ENCODE measurements around the gene OR3A2.
A peak's percentile ranks its signal among the peaks of the same experiment; 100 is the strongest.
"Not testable (repeated sequence)": the region's sequence is repeated elsewhere in the genome, so short reads cannot be mapped to it uniquely, and the experiment has no call there.

Gene OR3A2

DNA sequence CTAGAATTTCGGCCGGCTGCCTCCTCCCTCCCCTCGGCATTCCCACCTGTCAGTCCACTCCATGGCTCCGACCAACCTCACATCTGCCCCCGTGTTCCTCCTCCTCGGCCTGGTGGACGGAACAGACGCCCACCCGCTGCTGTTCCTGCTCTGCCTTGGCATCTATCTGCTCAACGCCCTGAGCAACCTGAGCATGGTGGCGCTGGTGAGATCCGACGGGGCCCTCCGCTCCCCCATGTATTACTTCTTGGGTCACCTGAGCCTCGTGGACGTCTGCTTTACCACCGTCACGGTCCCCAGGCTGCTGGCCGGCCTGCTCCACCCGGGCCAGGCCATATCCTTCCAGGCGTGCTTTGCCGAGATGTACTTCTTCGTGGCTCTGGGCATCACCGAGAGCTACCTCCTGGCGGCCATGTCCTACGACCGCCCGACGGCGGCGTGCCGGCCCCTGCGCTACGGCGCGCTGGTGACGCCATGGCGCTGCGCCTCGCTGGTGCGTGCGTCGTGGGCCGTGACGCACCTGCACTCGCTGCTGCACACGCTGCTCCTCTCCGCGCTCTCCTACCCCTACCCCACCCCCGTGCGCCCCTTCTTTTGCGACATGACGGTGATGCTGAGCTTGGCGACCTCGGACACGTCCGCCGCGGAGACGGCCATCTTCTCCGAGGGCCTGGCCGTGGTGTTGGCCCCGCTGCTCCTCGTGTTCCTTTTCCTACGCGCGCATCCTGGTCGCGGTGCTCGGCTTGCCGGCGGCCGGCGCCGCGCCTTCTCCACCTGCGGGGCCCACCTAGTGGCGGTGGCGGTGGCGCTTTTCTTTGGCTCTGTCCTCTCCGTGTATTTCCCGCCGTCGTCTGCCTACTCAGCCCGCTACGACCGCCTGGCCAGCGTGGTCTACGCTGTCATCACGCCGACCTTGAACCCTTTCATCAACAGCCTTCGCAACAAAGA, at the start of gene OR3A2:
Gene OR3A2, minus strand, starts transcription at position 440 of the 948 bp plus-strand sequence.
- DNase-seq, result peak; percentile 22

DNA sequence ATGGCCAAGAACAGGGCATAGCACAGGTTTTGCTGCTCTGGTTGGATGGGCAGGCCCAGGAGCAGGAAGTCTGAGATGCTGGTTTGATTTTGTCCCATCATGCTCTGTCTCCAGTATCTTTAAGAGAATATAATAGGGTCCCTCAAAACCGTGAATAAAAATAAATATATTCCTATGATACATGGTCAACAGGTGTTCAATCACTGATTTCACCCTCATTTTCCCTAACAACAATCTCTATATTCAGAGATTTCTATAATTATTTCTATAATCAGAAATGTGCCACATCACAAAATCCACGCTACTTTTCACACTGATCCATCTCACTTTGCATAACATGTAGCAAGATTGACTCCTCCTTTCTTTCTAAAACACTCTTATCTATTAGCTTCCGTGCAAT, 47.6 kb upstream of the OR3A2 start, which contains the start of gene OR1E2:
Gene OR1E2, minus strand, starts transcription at position 101 of the 400 bp plus-strand sequence. Its CDS starts 0 bp downstream, at position 101.
- no peak for DNase-seq

DNA sequence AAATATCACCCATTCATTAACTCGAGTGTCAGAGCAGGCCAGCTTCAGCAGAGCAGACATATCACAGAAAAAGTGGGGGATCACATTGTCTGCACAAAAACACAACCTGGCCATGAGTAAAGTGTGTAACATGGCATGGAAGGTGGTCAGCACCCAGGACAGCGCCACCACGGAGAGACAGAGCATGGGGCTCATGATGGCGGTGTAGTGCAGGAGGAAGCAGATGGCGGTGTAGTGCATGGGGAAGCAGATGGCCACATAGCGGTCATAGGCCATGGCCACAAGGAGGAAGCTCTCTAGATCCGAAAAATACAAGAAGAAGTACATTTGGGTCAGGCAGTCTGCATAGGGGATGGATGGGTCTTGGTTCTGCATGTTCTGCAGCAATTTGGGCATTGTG, 47.1 kb upstream of the OR3A2 start:
- peak; percentile 2 for DNase-seq

DNA sequence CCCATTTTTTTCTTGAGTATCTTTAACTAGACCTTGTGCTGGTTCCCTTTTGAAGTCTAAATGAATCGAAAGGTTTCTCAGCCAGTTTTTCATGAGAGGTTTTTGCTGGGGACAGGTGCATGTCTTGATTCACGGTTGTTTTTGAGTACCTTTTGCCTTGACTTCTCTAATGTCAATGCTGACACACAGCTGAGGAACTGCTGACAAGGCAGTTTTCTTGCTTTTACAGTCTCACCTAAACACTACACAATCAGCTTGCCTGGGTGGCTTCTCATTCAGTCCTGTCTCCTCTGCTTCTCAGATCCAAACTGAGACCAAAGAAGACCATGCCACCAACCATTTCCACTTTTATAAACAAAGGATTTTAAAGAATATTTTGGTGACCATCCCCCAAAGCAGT, 32.1 kb upstream of the OR3A2 start:
- no peak for DNase-seq

DNA sequence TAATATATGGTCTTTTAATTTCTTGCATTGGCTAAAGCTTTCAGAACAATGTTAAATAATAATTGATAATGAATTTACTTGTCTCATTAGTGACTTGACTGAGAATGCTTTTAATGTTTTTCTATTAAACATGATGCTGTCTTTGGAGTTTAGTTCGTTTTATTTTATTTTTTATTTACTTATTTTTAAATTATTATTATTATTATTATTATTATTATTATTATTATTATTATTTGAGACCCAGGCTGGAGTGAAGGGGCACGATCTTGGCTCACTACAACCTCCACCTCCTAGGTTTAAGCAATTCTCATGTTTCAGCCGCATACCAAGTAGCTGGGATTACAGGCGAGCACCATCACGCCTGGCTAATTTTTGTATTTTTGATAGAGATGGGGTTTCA, 29.5 kb upstream of the OR3A2 start:
- no peak for DNase-seq

DNA sequence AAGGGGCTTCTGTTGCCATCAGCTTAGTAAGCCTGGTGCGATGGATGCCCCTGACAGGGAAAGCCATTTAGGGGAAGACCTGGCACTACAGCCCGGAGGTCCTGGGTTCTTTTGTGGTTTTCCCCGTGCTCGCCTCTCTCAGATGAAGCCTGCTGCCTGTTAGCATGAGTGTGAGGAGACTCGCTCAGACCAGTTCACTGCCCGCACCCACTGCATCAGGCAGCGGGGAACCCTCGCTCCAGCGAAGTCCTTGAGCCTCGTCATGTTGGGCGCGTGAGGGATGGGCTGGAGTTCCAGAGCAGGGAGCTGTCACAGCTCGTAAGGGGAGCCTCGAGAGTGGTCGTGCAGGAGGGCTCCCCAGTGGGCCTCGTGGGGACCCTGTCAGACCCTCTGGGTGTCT, 26.1 kb upstream of the OR3A2 start:
- DNase-seq, result not testable (repeated sequence)

DNA sequence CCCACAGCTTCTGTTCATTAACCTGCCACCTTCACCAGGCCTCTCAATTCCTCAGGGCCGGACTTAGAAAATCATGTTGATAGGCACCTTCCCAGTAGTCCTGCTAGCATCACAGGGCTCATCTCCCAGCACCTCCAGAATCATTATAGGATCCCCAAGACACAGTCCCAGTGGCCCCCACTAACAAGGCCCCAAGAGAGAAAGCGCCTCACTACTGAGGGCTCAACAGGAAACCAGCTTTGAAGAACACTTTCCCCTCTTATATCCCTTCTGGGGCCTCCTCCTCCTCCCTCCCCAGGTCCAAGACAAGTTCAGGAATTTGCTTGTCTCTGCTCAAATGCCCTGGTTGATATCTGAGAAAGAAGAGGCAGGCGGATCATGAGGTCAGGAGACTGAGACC, 25.0 kb upstream of the OR3A2 start, which contains the start of gene OR3A3:
Gene OR3A3, plus strand, starts transcription at position 301 of the 400 bp plus-strand sequence.
- no peak for DNase-seq

DNA sequence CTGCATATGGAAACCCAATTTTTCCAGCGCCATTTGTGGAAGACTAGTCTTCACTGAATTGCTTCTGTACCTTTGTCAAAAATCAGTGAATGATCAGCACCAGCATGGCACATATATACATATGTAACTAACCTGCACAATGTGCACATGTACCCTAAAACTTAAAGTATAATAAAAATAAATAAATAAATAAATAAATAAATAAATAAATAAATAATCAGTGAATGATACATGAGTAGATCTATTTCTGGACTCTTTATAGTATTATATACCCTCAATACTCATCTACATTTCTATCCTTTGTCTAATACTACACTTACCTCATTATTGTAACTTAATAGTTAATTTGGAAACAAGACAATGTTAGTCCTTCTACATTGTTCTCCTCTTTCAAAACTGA, 17.7 kb upstream of the OR3A2 start:
- DNase-seq, result not testable (repeated sequence)

DNA sequence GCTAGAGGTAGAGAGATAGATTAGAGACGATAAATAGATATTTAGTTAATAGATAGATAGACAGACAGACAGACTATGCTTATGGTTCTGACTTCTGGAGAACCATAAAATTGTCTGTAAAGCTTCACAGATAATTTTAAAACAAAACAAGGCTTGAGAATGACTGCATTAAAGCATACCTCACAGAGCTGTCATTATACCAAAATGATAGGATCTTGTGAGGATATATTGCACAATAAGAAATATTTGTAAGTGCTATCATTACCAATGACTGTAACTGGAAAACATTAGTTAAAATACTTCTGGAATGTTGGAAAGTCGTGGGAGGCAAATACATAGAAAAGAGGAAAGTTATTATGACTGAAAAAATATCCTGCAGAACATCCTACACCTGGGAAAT, 15.7 kb upstream of the OR3A2 start:
- no peak for DNase-seq

DNA sequence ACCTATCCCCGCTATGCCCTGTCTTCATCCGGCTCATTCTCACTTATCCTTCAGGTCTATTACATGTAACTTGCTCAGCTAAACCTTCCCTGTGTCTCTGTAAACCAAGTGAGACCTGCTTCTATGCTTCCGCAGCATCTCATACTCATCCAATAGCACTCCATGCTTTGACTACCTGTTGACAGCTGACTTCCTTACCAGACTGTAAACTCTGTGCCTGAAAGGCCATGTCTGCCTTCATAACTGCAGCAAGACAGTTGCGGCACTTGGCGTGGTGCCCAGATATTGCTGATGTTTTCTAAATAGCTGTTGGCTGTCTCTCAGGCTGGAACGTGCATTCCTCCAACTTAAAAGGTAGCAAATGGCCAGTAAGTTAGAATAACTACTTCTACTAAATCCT, 13.9 kb upstream of the OR3A2 start:
- DNase-seq, result no peak

DNA sequence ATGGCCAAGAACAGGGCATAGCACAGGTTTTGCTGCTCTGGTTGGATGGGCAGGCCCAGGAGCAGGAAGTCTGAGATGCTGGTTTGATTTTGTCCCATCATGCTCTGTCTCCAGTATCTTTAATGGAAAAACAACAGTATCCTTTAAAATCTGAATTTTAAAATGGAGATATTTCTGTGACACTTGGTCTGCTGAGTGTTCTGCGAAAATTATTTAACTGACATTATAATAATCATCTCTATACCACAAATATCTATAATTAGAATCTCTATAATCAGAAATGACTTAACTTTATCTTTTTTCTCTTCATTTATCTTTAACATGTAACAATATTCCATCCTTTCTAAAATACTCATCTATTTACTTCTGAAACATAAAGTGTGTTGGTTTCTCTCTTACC, 12.2 kb upstream of the OR3A2 start, which contains the start of gene OR1E1:
Gene OR1E1, minus strand, starts transcription at position 101 of the 400 bp plus-strand sequence. Its CDS starts 0 bp downstream, at position 101.
- no peak for DNase-seq

DNA sequence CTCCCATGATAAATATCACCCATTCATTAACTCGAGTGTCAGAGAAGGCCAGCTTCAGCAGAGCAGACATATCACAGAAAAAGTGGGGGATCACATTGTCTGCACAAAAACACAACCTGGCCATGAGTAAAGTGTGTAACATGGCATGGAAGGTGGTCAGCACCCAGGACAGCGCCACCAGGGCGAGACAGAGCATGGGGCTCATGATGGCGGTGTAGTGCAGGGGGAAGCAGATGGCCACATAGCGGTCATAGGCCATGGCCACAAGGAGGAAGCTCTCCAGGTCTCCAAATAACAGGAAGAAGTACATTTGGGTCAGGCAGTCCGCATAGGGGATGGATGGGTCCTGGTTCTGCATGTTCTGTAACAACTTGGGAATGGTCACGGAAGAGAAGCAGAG, 11.7 kb upstream of the OR3A2 start:
- not testable (repeated sequence) for DNase-seq

DNA sequence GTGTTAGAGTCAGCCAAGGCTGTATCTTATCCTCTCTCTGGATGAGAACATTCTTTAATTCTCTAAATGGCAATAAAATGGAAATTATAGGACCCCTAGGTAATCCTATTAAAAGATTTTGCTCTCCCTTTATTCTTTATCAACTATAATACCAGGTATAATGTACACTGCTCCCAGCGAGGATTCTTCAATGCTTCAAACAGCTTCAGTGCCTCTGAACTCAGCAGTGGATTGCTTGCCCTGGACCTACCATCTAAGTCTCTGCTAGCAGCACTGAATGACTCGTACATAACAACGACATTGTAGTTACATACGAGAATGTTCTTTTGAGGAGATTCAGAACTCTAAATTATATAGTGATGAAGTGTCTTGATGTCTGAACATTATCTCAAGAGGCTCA, 3.7 kb upstream of the OR3A2 start:
- no peak for DNase-seq

DNA sequence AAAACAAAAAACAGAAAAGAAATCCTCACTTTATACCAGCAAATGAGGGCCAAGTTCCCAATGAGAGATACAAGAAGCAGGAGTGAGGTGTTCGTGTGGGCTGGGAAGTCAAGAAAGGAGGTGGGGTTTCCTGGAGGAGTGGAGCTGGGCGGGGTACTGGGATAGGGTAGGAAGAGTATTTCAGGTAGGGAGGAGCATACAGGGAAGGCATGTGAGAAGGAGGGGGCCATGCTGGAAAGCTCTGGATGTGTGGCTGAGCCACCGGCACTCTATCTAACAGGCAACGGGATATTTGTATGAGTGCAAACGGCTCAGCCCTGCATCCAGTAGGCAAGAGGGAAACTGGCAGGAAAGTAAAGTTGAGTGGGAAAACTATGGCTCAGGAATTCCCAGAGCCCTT, 4.2 kb downstream of the OR3A2 start:
- no peak for DNase-seq

DNA sequence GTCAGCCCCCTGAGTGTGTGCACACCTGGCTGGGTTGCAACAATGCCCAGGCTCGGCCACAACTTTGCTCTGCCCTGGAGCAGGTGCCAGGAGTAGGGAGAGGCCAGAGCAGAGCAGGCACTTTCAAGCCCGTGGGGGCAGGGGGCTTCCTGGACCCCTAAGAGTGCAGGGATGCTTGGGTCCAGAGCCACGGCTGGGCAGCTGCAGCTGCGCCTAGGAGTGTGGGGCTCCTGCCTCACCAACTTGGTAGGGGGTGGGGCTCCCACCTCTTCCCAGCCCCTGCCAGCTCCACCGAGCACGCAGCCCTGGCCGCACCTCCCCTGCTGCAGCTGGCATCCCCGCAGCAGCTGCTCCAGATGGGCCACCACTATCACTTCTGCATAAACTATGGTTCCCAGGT, 7.8 kb downstream of the OR3A2 start:
- no peak for DNase-seq

DNA sequence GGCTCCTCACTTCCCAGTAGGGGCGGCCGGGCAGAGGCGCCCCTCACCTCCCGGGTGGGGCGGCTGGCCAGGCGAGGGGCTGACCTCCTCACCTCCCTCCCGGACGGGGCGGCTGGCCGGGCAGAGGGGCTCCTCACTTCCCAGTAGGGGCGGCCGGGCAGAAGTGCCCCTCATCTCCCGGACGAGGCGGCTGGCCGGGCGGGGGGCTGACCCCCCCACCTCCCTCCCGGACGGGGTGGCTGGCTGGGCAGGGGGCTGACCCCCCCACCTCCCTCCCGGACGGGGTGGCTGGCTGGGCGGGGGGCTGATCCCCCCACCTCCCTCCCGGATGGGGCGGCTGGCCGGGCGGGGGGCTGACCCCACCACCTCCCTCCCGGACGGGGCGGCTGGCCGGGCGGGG, 14.9 kb downstream of the OR3A2 start:
- DNase-seq, result not testable (repeated sequence)

DNA sequence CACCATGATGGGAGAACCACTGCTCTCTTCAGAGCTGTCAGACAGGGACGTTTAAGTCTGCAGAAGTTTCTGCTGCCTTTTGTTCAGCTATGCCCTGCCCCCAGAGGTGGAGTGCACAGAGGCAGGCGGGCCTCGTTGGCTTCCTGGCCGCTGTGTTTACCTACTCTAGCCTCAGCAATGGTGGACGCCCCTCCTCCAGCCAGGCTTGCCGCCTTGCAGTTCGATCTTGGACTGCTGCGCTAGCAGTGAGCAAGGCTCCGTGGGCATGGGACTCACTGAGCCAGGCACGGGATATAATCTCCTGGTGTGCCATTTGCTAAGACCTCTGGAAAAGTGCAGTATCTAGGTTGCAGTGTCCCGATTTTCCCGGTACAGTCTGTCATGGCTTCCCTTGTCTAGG, 43.3 kb downstream of the OR3A2 start:
- not testable (repeated sequence) for DNase-seq

DNA sequence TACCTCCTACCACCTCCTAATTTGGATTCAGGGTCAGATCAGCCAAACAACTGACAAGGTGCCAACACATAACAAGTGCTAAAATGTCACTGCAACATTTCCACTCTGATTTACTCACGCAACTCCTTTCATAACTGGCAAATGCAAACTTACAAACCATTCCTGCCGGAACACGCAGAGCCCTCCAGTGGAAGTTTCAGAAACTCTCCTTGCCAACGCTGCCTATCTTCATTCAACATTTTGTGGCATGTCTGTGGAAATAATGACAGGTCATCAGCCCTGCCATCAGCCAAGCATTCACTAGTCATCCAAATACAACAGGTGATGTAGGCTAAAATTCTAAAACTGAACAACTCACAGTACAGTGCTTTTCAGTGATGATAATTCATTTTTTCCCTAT, 50.2 kb downstream of the OR3A2 start:
- DNase-seq, result no peak

DNA sequence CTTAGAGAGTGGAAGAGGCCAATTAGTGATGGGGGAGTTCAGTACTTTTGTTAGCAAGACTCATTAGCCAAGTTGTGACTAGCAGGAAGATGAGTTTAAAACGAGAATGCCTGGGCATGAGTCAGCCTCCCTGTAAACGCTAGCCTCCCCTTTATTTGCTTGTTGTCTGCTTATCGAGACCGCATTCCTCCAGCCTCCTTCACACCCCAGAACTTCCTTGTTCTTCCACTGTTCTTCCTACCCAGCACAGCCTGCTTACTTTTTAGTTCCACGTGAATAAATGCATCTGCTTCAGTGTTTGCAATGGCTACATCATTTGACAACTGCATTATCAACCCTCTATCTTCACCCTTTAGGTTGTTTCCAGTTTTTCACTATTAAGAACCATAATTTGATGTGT, 67.8 kb downstream of the OR3A2 start:
- no peak for DNase-seq

DNA sequence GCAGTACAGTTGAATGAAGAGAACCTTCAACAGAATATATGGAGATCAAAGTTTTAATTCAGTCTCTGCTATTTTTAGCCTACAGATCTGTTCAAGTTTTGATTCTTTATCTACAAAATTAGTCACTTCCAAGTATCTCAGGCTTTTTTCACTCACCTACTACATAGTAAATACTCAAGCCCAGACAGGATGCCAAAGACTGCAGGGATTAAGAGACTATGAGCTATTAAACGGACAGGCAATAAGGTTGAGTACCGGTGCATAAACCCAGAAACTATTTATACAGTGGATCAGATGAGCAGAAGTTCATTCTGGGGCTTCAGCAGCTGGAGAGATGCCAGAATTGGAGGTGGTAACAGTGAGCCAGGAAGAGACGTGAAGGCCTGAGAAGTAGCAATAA, 69.3 kb downstream of the OR3A2 start:
- DNase-seq, result no peak

DNA sequence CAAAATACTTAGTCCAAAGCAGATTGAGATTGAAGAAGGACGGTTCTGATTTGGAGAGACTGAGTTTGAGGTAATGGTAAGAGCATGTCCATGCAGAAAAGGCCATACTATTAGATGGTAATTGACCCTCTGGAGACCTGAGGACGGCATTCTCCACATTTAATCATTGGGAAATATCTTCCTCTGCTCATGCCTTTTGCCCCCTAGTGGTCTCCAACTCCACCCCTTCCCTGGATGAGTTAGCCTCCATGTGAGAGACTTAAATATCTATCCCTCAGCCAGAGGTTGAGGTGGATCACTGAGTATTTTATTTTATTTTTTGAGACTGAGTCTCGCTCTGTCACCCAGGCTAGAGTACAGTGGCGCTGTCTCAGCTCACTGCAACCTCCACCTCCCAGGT, 77.5 kb downstream of the OR3A2 start:
- no peak for DNase-seq

DNA sequence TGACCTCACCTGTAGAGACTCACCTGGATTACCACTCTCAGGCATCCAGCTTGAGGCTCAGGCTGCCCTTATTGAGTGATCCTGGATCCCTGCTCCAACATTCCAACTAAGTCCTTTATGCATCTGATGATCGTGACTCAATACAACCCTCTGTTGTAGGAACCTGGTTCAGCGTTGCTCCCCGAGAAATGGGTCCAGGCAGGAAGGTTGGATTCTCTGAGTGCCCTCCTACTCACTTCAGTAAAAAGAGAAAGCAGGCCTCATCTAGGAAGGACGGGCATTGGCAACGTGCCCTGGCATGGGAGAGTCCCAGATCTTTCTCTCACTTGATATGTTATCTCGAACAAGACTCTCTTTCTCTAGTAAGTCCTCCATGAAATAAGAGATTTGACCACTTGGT, 87.8 kb downstream of the OR3A2 start, which contains the start of gene OR3A1:
Gene OR3A1, minus strand, starts transcription at position 101 of the 400 bp plus-strand sequence. CDS start 5,778 bp downstream, outside the sequence.
- DNase-seq, result no peak

DNA sequence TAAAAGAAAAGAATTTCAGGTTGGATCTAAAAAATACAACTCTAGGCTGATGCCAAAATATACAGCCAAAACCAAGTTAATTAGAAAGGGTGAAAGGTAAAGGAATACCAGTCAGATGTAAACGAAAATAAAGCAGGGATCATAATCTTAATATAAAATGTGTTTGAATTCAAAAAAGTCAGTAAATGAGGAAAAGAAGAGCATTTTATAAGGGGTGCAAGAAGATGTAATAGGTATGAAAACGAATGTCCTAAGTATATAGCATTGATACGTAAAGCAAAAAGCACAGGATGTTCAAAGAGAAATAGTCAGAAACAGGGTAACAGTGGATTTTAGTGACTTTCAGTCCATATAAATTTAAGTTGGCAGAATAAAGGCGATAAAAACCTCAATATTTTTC, 90.5 kb downstream of the OR3A2 start:
- DNase-seq, result no peak

DNA sequence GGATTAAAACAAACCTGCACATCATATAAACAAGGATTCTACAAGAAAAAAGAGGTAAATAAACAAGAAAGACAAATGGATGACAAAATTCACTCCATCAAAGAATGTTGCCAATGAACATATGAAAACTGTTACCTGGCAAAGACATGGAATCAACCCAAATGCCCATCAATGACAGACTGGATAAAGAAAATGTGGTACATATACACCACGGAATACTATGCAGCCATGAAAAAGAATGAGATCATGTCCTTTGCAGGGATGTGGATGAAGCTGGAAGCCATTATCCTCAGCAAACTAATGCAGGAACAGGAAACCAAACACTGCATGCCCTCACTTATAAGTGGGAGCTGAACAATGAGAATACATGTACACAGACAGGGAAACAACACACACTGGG, 92.6 kb downstream of the OR3A2 start:
- DNase-seq, result not testable (repeated sequence)

Measured in CD4-positive, alpha-beta T cell treated with Interleukin-12 subunit alpha and Interleukin-12 subunit beta, for 1 hour (primary cell).